Iris pigment epithelial cell (primary cell): ENCODE data around the gene RNF135.
"Not testable (repeated sequence)": the region's sequence is repeated elsewhere in the genome, so short reads cannot be mapped to it uniquely, and the experiment has no call there.

ENCODE experiments used
- DNase-seq: peaks from one replicate; pipeline ENCODE4 v3.0.0-alpha.2; 2011; ENCODE audit warnings: low read depth

RNF135 gene

GRCh38 chr17:31003225-31003866 is 32.5 kb downstream of the RNF135 start:
- no peak for DNase-seq

DNA sequence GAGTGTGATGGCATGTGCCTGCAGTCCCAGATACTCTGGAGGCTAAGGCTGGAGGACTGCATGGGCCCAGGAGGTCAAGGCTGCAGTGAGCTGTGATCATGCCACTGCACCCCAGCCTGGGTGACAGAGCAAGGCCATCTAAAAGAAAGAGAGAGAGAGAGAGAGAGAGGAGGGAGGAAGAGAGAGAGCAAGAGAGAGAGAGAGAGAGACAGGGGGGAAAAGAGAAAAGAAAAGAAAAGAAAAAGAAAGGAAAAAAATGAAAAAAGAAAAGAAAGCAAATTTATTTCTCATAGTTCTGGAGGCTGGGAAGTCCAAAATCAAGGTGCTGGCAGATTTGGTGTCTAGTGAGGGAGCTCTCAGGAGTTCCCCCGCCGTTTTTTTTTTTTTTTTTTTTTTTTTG is 33.3 kb downstream of the RNF135 start:
- DNase-seq: no peak

GRCh38 chr17:31007695-31008373 is 37.0 kb downstream of the RNF135 start:
- DNase-seq: no peak

GRCh38 chr17:31008374-31009041 is 37.7 kb downstream of the RNF135 start:
- DNase-seq: peak; percentile 64

GRCh38 chr17:31009042-31009702 is 38.3 kb downstream of the RNF135 start:
- DNase-seq: peak; percentile 7

DNA sequence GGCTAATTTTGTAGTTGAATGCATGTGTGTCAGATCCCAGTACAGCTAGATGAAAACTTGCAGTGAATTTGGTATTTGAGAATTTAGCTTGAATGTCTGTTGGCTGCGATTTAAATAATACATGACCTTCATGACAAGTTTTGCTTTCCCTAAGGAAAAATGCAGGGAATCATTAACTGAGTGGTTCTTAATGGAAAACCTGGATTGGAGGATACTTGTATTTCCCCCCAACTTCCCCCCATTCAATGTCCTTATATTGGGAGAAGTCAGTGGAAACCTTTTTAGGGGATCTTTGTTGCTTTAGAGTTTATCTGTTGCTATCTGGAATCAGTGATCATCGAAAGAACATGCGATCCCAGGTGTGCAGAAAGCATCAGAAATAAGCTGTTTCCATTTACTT is 39.2 kb downstream of the RNF135 start:
- DNase-seq: not testable (repeated sequence)

DNA sequence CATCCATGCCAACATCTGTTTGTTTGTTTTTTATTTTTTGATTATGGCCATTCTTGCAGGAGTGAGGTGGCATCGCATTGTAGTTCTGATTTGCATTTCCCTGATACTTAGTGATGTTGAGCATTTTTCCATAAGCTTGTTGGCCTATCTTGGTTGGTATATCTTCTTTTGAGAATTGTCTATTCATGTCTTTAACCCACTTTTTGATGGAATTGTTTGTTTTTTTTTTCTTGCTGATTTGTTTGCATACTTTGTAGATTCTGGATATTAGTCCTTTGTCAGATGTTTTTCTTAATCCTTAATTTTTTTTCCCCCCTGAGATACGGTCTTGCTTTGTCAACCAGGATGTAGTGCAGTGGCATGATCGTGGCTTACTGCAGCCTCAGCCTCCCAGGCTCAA is 43.0 kb downstream of the RNF135 start:
- no peak for DNase-seq

- no peak for DNase-seq
Measured at GRCh38 chr17:31015639-31016038, 44.8 kb downstream of the RNF135 start.

- DNase-seq: no peak
Measured at GRCh38 chr17:31019004-31019403, 48.2 kb downstream of the RNF135 start.

- not testable (repeated sequence) for DNase-seq
Measured at GRCh38 chr17:31023171-31023570, 52.3 kb downstream of the RNF135 start.

GRCh38 chr17:31031841-31032240 is 61.0 kb downstream of the RNF135 start:
- DNase-seq: no peak

DNA sequence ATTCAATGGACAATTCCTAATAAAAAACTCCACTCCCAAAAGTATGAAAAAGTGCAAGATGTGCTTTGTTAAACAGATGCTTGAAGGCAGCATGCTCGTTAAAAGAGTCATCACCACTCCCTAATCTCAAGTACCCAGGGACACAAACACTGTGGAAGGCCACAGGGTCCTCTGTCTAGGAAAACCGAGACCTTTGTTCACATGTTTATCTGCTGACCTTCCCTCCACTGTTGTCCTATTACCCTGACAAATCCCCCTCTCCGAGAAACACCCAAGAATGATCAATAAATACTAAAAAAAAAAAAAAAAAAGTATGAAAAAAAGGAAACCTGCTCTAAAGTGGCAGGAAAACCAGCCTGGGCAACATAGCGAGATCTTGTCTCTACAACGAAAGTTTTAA is 64.8 kb downstream of the RNF135 start:
- DNase-seq: not testable (repeated sequence)

- not testable (repeated sequence) for DNase-seq
Measured at GRCh38 chr17:31040837-31041236, 70.0 kb downstream of the RNF135 start.

DNA sequence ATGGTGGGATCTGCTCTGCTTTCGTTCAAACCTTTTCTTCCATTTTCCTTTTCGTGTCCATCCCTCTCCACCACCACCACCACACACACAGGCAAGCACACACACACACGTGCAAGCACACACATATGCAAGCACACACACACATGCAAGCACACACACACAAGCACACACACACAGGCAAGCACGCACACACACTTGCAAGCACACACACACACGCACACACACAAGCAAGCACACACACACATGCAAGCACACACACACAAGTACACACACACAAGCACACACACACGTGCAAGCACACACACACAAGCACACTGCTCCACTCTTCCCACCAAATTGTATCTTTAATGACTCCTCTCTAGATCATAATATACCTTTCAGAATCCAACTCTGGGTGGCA is 71.5 kb downstream of the RNF135 start:
- not testable (repeated sequence) for DNase-seq

DNA sequence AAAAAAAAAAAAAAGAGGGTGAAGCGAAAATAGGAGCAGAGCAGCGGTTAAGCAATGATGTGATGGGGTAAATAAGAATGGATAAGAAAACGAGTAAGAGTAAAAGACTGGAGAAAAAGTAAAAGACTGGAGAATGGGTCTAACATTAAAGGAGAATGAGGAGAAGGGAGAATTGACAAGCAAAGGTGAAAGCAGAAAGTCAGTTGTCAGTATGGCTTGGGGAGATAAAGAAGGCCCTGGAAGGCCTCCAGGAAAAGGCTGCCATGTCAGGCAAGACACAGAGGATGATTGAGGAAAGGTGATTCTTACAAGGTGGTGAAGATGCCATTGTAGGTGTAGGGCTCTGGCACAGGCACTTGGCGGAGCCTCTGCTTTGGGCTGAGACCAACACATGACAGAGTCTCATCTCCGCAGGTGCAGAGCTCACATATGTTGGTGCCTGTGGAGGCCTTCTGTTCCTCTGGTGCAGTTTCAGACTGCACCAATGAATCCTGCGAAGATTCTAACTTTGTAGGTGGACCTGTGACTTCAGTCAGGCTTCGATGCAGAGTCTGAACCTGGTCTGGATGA is 76.1 kb downstream of the RNF135 start:
- not testable (repeated sequence) for DNase-seq

- DNase-seq: no peak
Measured at GRCh38 chr17:31048142-31048541, 77.3 kb downstream of the RNF135 start.

DNA sequence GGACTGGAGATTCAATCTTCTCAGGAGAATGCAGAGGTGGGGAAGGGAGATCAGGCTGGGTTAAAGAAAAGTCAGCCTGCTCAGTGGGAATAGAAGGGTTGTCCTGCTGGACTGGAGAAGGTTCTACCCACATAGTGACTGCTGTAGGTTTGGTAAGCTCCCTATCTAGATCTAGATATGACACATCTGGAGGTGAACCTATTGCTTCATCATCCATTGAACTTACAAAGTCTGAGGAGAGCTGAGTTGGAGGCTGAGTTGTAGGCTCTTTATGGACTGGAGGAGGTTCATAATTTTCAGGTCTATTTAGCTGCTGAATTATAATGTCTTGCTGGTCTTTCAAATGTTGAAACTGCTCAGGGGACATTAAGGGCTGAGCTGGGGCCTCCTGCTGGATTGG is 77.9 kb downstream of the RNF135 start:
- DNase-seq: peak; percentile 30
